Measurements from ENCODE around the gene LTO1.
A peak's percentile ranks its signal among the peaks of the same experiment; 100 is the strongest.

LTO1 gene

GRCh38 chr11:69645801-69646492, 29.2 kb downstream of the LTO1 start:
- no peak for DNase-seq (ENCODE audit: low spot score)

- DNase-seq (ENCODE audit: low spot score): no peak
Measured at GRCh38 chr11:69644962-69645675, 30.0 kb downstream of the LTO1 start.

DNA sequence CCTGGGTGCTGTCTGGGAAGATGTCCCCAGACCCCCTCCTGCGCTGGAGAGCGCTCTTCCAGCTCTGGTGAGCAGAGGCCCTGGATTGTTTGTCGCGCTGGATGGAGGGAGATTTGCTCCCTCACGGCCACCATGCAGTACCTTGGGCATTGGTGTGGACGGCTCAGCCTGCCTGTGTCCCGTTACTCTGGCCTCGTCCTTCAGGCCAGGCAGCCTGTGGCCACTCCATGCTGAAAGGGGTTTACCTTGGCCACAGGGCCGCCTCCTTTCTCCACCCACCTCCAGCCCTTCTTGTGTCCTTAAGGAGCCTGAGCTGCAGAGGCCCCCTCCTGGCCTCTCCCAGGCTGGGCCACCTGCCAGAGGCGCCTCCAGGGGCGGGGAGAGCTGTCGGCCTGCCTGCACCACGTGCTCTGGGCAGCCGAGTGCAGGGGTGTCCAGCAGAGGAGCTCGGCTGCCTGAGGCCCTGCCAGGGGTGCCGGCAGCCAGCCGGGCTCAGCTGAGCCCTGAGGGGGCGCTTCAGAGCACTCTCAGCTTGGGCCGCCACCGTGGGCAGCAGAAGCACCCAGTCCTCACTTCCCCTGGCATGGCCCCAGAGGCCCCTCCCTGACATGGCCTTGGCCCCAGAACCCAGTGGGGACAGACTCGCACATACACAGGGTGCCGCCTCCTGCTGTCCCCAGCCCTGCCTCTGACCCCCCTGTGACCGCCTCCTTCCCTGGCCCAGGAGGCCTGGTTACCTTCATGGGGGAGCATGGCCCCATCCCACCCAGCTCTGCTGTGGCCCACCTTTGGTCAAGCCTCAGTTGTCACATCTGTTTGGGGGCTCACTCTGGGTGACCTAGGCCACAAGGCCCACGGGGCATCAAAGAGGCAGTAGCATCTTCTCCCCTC, 30.8 kb downstream of the LTO1 start:
- peak; percentile 92 for DNase-seq (ENCODE audit: low spot score)

DNA sequence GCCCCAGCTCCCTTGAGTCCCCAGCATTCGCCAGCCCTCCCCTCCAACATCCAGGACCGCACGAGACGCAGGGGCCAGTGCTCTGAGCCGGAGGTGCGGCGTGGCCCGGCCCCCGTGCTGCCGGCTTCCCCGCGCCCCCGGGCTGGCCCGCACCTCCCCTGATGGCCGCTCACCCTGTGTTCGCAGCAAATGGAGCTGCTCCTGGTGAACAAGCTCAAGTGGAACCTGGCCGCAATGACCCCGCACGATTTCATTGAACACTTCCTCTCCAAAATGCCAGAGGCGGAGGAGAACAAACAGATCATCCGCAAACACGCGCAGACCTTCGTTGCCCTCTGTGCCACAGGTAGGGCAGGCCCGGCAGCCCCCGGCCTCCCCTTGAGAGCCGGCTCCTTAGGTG, 31.5 kb downstream of the LTO1 start:
- no peak for DNase-seq (ENCODE audit: low spot score)

DNA sequence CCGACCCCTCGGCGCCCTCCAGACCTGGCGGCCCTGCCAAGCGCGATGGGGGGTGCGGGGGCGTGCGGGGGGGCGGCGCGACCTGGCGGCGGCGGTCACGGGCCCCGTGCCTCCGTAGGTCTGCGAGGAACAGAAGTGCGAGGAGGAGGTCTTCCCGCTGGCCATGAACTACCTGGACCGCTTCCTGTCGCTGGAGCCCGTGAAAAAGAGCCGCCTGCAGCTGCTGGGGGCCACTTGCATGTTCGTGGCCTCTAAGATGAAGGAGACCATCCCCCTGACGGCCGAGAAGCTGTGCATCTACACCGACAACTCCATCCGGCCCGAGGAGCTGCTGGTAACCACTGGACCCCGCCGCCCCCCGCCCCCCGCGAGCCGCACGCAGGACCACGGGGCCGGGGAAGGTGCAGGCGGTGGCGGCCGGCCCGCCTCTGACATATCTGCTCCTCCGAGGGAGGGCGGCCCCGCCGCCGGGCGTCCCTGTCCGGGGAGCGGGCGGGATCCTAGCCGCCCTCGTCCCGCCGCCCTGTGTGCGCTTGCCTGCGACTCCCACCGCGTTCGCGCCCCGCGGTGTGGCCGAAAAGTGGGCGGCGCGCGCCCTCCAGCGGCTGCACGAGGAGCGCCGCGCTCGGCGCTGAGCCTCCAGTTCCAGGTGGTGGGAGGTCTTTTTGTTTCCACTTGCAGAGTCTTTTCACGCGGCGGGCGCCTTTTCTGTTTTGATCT, 32.1 kb downstream of the LTO1 start:
- peak; percentile 78 for DNase-seq (ENCODE audit: low spot score)

GRCh38 chr11:69642549-69642912, 32.6 kb downstream of the LTO1 start:
- DNase-seq (ENCODE audit: low spot score): no peak

DNA sequence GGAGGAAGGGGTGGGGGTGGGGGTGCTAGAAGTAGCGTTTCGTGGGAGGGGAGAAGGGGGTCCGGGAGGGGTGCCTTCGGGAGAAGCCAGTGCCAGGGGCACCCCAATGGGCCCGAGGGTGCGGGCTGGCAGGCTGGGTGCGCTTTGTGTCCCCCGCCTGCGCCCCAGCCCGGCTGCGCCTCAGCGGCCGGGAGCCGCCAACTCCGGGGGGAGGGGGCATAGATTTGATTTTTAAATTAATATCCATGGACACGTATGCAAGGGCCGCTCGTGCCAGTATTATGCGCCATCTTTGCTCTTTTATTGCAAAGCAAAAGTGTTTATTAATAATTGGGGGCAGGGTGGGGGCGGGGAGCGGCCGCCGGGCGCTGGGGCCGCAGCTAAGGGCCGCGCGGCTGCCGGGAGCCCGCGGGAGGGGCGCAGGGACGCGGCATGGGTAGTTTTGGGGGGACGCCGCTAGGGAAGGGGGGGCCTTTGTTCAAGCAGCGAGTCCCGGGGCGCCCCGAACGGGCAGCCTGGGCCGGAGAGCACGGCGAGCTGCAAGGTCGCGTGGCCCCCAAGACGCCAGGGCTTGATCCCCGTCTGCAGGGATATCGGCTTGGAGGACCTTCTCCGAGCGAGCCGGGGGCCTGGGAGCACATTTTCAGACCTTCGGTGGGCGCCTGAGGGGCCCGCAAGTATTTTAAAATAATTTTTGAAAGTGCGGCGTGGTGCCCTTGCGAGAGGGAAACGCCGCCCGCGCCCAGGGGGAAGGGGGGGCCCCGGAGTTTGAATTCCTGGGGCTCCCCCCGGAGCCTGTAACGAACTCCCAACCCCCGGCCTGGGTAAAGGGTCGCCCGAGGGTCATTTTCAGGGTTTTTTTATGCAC, 33.2 kb downstream of the LTO1 start:
- no peak for DNase-seq (ENCODE audit: low spot score)

DNA sequence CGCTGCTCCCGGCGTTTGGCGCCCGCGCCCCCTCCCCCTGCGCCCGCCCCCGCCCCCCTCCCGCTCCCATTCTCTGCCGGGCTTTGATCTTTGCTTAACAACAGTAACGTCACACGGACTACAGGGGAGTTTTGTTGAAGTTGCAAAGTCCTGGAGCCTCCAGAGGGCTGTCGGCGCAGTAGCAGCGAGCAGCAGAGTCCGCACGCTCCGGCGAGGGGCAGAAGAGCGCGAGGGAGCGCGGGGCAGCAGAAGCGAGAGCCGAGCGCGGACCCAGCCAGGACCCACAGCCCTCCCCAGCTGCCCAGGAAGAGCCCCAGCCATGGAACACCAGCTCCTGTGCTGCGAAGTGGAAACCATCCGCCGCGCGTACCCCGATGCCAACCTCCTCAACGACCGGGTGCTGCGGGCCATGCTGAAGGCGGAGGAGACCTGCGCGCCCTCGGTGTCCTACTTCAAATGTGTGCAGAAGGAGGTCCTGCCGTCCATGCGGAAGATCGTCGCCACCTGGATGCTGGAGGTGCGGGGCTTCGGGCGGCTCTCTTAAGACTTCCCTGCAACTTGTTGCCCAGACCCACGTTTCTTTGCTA, 34.1 kb downstream of the LTO1 start, which contains the start of gene CCND1:
Gene CCND1 (plus strand): TSS at position 162 of the 587 bp plus-strand sequence. CDS start 158 bp downstream, at position 320.
- peak; percentile 89 for DNase-seq (ENCODE audit: low spot score)

GRCh38 chr11:69640260-69640994, 34.7 kb downstream of the LTO1 start:
- DNase-seq (ENCODE audit: low spot score): no peak

DNA sequence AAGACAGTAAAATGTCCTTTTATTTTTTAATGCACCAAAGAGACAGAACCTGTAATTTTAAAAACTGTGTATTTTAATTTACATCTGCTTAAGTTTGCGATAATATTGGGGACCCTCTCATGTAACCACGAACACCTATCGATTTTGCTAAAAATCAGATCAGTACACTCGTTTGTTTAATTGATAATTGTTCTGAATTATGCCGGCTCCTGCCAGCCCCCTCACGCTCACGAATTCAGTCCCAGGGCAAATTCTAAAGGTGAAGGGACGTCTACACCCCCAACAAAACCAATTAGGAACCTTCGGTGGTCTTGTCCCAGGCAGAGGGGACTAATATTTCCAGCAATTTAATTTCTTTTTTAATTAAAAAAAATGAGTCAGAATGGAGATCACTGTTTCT, 35.3 kb downstream of the LTO1 start:
- DNase-seq (ENCODE audit: low spot score): no peak

- peak; percentile 96 for DNase-seq (ENCODE audit: low spot score)
Measured at GRCh38 chr11:69638941-69639681, 36.0 kb downstream of the LTO1 start.

DNA sequence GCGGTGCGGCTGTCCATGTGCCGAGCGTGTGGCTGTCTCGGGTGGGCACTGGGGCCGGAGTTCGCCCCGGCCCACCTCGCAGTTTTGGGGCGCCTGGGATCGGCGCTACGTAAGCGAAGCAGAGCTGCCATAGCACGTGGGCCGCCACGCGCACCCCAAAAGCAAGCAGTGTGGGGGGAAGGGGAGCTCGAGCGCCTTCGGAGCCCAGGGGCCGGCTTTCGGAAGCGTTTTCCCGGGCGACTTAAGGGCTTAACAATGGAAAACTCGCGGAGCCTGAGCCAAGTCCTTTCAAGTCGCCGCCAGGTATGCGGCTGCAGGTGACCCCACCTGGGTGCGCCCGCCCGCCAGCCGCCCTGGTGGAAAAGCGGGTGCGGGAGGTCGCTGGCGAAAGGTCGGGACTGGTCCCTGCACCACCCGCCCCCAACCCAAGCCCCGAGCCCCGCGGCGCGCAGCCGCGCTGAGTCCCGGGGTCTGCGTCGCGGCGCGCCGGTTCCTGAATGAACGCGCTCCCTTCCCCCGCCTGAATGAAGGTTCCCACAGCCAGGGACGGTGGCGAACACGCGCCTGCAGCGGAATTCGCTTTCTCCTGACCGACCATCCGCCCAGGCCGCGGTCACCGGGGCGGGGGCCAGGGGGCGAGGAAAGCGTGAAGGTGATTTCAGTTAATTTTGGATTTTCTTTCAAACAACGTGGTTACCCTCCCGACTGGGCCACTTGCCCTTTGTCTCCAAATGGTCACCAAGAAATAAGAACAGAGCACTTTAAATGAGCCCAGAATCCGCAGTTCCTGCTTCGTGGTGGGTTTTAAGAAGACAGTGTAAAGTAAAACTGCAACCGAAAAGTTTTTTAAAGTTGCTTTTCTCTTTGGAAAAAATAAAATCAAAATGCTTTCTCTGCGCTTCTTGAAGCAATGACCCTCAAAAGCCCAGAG, 36.9 kb downstream of the LTO1 start:
- peak; percentile 79 for DNase-seq (ENCODE audit: low spot score)

GRCh38 chr11:69637198-69637940, 37.8 kb downstream of the LTO1 start:
- no peak for DNase-seq (ENCODE audit: low spot score)

- DNase-seq (ENCODE audit: low spot score): peak; percentile 90
Measured at GRCh38 chr11:69636512-69637197, 38.5 kb downstream of the LTO1 start.

DNA sequence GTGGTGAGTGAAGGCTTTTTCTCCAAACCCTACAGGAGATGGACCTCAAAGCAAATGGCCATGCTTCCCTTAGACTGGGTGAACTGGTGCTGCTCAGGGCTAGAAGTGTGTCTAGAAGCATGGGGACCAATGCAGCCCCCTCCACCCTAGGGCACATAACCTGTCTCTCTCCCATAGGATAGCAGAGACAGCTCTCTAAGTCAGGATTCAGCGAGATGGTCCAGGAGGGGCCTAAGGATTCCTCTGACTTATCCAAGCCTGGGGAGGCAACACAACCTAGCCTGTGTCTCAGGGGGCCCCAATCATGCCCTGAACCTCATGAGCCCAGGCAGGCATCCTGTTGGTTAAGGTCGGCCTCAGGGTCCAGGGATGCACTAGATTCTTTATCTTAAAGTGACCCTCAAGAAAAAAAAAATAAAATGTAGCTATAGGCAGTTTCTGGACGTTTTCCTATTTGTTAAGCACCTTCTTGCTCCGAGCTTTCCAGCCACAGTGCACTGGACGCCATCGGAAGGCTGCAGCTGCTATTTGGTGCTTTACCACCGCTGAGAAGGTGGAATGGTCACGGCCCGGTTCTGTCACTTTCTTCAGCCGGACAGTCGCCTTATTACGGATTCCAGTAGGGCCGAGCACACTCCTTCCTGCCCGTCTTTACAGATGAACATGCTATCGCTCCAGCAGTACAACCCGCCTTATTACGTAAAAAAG, 39.2 kb downstream of the LTO1 start:
- DNase-seq (ENCODE audit: low spot score): no peak

GRCh38 chr11:69635195-69635594, 40.0 kb downstream of the LTO1 start:
- no peak for DNase-seq (ENCODE audit: low spot score)

Data from hepatic stellate cell (primary cell).